WI38 (cell line): ENCODE measurements around the gene ARHGAP26.

Experiments used
- H3K4me3 ChIP-seq: 2 replicates; pipeline ENCODE4 v1.5.1; 2011; ENCODE audit warnings: low read depth, mild to moderate bottlenecking, control low read depth, low read length
- CTCF ChIP-seq: IDR thresholded peaks from 2 replicates; pipeline ENCODE4 v1.5.1; 2012; ENCODE audit warnings: low read depth, mild to moderate bottlenecking, control low read depth, low read length

ARHGAP26 gene

GRCh38 chr5:142769793-142770649, at the start of gene ARHGAP26:
TSS of gene ARHGAP26 (plus strand) at chr5:142770377. CDS start at chr5:142770762, 385 bp downstream.
- peak within 1 kb of the TSS; percentile 74 for H3K4me3 ChIP-seq
- peak; percentile 18; the same call in 1 of the 2 replicates for TF ChIP-seq CTCF

GRCh38 chr5:142720641-142721271, 49.4 kb upstream of the ARHGAP26 start:
- TF ChIP-seq CTCF, result no peak
- H3K4me3 ChIP-seq, result no peak overlapping the region

- no peak for TF ChIP-seq CTCF
- H3K4me3 ChIP-seq, result no peak overlapping the region
These were observed 48.0 kb upstream of the ARHGAP26 start for GRCh38 chr5:142722146-142722545.

- TF ChIP-seq CTCF, result no peak
- H3K4me3 ChIP-seq, result no peak overlapping the region
These were observed 47.3 kb upstream of the ARHGAP26 start for GRCh38 chr5:142722896-142723295.

- no peak for TF ChIP-seq CTCF
- H3K4me3 ChIP-seq, result no peak overlapping the region
These were observed 45.4 kb upstream of the ARHGAP26 start for GRCh38 chr5:142724821-142725220.

GRCh38 chr5:142725231-142726187, 44.7 kb upstream of the ARHGAP26 start:
- H3K4me3 ChIP-seq, result no peak overlapping the region
- TF ChIP-seq CTCF, result no peak
